ENCODE data around the gene SMARCA5. TPM values are rescaled to one million over a fixed set of nuclear protein-coding genes. Genes with fewer than 3 reads are reported as not detected.

The SMARCA5 gene
- total and polyA plus RNA-seq, 3 experiments from 2014 or later = 36.3 to 64.5 (median 63.4) TPM

DNA sequence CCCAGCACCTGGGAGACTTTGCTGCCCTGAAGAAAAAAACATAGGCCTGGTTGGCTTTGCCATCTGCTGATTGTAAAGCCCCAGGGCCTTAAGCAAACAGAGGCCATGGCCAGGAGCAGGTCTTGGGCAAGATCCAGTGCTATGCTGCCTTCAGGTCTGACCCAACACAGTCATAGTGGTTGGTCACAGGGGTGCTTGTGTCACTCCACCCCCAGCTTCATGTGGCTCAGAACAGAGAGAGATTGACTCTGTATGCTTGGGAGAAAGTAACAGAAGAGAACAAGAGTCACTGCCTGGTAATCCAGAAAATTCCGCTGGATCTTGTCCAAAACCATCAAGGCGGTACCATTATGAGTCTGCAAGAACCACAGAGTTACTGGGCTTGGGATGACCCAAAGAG, 24.4 kb upstream of the SMARCA5 start:
- Mint-ChIP-seq H3K4me1 (no peaks in the 10 kb centered on the region), H3K9me3 (no peaks in the 10 kb centered on the region), H3K27ac (no peak overlapping the region), H3K36me3 (no peaks in the 10 kb centered on the region), H3K27me3 (peaks cover 10 to 26% of the 10 kb centered on the region in 2 donors), H3K4me3 (no peak overlapping the region)
- no peak for DNase-seq
- H3K36me3 ChIP-seq (ENCODE audit: insufficient read depth, low read length) = no peaks in the 10 kb centered on the region
- ChIA-PET CTCF (no interaction called here), POLR2A (no interaction called here)
- no peaks in the 10 kb centered on the region for H3K9me3 ChIP-seq (ENCODE audit: low read length)
- H3K4me1 ChIP-seq (ENCODE audit: insufficient read depth, low read length) = no peaks in the 10 kb centered on the region
- no peaks in the 10 kb centered on the region for H3K27me3 ChIP-seq (ENCODE audit: insufficient read depth, low read length, poor library complexity, severe bottlenecking)
- H3K4me3 ChIP-seq (ENCODE audit: low read length) = no peak overlapping the region
- H3K27ac ChIP-seq (ENCODE audit: low read depth, low read length) = no peak overlapping the region

DNA sequence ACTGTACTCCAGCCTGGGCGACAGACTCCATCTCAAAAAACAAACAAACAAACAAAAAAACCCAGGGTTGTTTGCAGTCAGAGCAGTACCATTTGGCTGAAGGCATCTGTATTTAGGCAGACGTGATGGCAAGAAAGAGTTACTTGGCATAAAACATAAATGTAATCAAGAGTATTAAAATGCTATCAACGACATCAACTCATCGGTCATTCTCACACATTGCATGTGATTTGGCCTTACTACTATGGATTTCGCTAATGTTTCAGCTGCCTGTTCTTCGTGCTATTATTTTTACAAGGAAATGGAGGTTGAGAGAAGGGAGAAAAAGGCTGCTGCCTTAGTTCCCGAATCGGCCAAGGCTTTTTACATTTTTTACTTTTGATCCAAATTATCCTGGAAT, 15.5 kb upstream of the SMARCA5 start:
- H3K4me1 ChIP-seq (ENCODE audit: insufficient read depth, low read length) = no peaks in the 10 kb centered on the region
- no peak overlapping the region for H3K4me3 Mint-ChIP-seq
- POLR2A ChIA-PET = no interaction called here
- H3K4me3 ChIP-seq (ENCODE audit: low read length) = no peak overlapping the region
- no peaks in the 10 kb centered on the region for H3K9me3 Mint-ChIP-seq
- DNase-seq = no peak
- H3K27ac Mint-ChIP-seq = no peak overlapping the region
- H3K9me3 ChIP-seq (ENCODE audit: low read length) = no peaks in the 10 kb centered on the region
- H3K27me3 ChIP-seq (ENCODE audit: insufficient read depth, low read length, poor library complexity, severe bottlenecking) = no peaks in the 10 kb centered on the region
- no peaks in the 10 kb centered on the region for H3K36me3 Mint-ChIP-seq
- H3K27me3 Mint-ChIP-seq = no peaks in the 10 kb centered on the region
- no peaks in the 10 kb centered on the region for H3K4me1 Mint-ChIP-seq
- no peak overlapping the region for H3K27ac ChIP-seq (ENCODE audit: low read depth, low read length)
- no peaks in the 10 kb centered on the region for H3K36me3 ChIP-seq (ENCODE audit: insufficient read depth, low read length)
- CTCF ChIA-PET = no interaction called here

DNA sequence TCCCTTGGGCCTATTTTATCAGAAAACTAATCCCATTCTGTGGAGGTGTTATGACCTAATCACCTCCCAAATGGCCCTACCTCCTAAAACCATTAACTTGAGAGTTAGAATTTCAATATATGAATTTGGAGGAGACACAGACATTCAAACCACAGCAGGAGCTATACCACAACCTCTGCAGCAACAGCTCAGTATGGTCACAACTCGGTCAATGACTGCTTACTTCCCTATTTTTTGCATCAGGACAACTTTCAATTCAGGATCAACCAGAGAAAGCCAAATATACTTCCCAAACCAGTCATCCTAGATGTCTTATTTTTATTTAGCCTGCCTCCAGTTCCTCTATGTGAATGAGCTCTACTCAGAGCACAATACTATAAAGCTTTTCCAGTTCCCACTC, 11.3 kb upstream of the SMARCA5 start:
- Mint-ChIP-seq H3K4me1 (no peaks in the 10 kb centered on the region), H3K36me3 (no peaks in the 10 kb centered on the region), H3K4me3 (no peak overlapping the region), H3K27ac (no peak overlapping the region), H3K27me3 (peaks cover 0 to 2% of the 10 kb centered on the region in 2 donors), H3K9me3 (no peaks in the 10 kb centered on the region)
- Histone ChIP-seq H3K27ac (ENCODE audit: low read depth, low read length) (no peak overlapping the region), H3K36me3 (ENCODE audit: insufficient read depth, low read length) (no peaks in the 10 kb centered on the region), H3K4me1 (ENCODE audit: insufficient read depth, low read length) (no peaks in the 10 kb centered on the region), H3K27me3 (ENCODE audit: insufficient read depth, low read length, poor library complexity, severe bottlenecking) (no peaks in the 10 kb centered on the region), H3K9me3 (ENCODE audit: low read length) (no peaks in the 10 kb centered on the region), H3K4me3 (ENCODE audit: low read length) (no peak overlapping the region)
- ChIA-PET POLR2A (no interaction called here), CTCF (interaction anchor here (1.4 kb wide), 1 partner anchor 17 kb away, joined by 3 read pairs; no protein-coding TSS in a partner anchor)
- no peak for DNase-seq

DNA sequence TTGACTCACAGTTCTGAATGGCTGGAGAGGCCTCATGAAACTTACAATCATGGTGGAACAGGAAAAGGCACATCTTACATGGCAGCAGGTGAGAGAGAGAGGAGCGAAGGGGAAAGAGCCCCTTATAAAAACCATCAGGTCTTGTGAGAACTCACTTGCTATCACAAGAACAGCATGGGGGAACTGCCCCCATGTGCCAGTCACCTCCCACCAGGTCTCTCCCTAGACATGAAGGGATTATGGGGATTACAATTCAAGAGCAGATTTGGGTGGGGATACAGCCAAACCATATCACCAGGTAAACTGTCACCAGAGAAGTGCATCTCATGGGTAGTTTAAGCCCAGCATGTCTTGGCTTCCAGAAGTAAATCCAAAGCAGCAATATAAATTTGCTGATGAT, 7.5 kb upstream of the SMARCA5 start:
- Mint-ChIP-seq H3K4me1 (peaks cover 0 to 3% (median 0%) of the 10 kb centered on the region in 3 donors), H3K36me3 (no peaks in the 10 kb centered on the region), H3K4me3 (no peak overlapping the region), H3K27ac (peak overlapping the region in 1 of 8 donors; percentile 71), H3K27me3 (peaks cover 0 to 2% of the 10 kb centered on the region in 2 donors), H3K9me3 (no peaks in the 10 kb centered on the region)
- Histone ChIP-seq H3K4me3 (ENCODE audit: low read length) (no peak overlapping the region), H3K9me3 (ENCODE audit: low read length) (no peaks in the 10 kb centered on the region), H3K27ac (ENCODE audit: low read depth, low read length) (no peak overlapping the region), H3K27me3 (ENCODE audit: insufficient read depth, low read length, poor library complexity, severe bottlenecking) (no peaks in the 10 kb centered on the region), H3K36me3 (ENCODE audit: insufficient read depth, low read length) (no peaks in the 10 kb centered on the region), H3K4me1 (ENCODE audit: insufficient read depth, low read length) (no peaks in the 10 kb centered on the region)
- CTCF ChIA-PET = no interaction called here
- POLR2A ChIA-PET = no interaction called here
- no peak for DNase-seq

DNA sequence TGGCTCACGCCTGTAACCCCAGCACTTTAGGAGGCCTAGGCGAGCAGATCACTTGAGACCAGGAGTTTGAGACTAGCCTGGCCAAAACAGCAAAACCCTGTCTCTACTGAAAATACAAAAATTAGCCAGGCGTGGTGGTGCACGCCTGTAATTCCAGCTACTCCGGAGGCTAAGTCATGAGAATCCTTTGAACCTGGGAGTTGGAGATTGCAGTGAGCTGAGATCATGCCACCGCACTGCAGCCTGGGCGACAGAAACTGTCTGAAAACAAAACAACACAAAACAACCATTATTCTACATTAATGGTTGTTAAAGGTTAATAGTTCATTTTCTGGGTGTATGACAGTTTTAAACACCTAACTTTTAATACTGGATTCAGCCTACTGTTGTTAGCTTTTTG, 1.6 kb upstream of the SMARCA5 start:
- ChIA-PET POLR2A (interaction anchor here (1.7 kb wide), 1 partner anchor 1586 kb away, joined by 6 read pairs; the partner anchor contains the start of genes ABCE1 and ANAPC10), CTCF (no interaction called here)
- H3K36me3 Mint-ChIP-seq = peaks cover 0 to 32% (median 0%) of the 10 kb centered on the region in 3 donors
- DNase-seq = no peak
- H3K27me3 Mint-ChIP-seq = peaks cover 0 to 3% of the 10 kb centered on the region in 2 donors
- peak overlapping the region in 2 of 7 donors; percentile 99 to 100 for H3K4me3 Mint-ChIP-seq
- H3K27ac Mint-ChIP-seq = peak overlapping the region in 1 of 8 donors; percentile 100
- Histone ChIP-seq H3K4me1 (ENCODE audit: insufficient read depth, low read length) (peaks cover 27% of the 10 kb centered on the region), H3K9me3 (ENCODE audit: low read length) (no peaks in the 10 kb centered on the region), H3K4me3 (ENCODE audit: low read length) (no peak overlapping the region), H3K27ac (ENCODE audit: low read depth, low read length) (no peak overlapping the region), H3K27me3 (ENCODE audit: insufficient read depth, low read length, poor library complexity, severe bottlenecking) (no peaks in the 10 kb centered on the region), H3K36me3 (ENCODE audit: insufficient read depth, low read length) (no peaks in the 10 kb centered on the region)
- no peaks in the 10 kb centered on the region for H3K9me3 Mint-ChIP-seq
- H3K4me1 Mint-ChIP-seq = peaks cover 28 to 32% (median 28%) of the 10 kb centered on the region in 3 donors

DNA sequence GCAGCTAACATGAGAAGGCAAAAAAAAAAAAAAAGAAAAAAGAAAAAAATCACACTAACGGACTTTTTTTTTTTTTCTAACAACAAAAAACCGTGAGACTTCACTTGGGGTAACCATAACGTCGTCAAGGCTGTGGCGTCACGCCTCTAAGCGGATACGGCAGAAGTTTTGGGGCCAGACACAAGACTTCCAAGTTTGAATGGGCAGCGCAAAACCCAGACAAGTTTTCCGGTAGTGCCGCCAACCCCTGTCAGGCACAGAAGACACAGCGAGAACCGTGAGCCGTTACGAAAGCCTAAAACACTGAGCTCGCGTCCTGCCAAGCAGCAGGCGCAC, 556 bp upstream of the SMARCA5 start:
- H3K4me3 ChIP-seq (ENCODE audit: low read length) = peak overlapping the region; percentile 91
- H3K27me3 ChIP-seq (ENCODE audit: insufficient read depth, low read length, poor library complexity, severe bottlenecking) = no peaks in the 10 kb centered on the region
- Mint-ChIP-seq H3K4me3 (peak overlapping the region; percentile 99 to 100 (median 99)), H3K4me1 (peaks cover 38 to 42% (median 38%) of the 10 kb centered on the region in 3 donors), H3K36me3 (peaks cover 0 to 42% (median 5%) of the 10 kb centered on the region in 3 donors), H3K9me3 (no peaks in the 10 kb centered on the region), H3K27me3 (peaks cover 0 to 3% of the 10 kb centered on the region in 2 donors), H3K27ac (peak overlapping the region; percentile 100)
- POLR2A ChIA-PET = interaction anchor here (0.6 to 2.3 kb wide), 3 partner anchors 16 to 1585 kb away, joined by 5 to 11 read pairs (median 6); partner anchors contain the start of genes ABCE1 and ANAPC10
- CTCF ChIA-PET = interaction anchor here (1.0 kb wide), 1 partner anchor 18 kb away, joined by 3 read pairs; no protein-coding TSS in a partner anchor
- H3K27ac ChIP-seq (ENCODE audit: low read depth, low read length) = peak overlapping the region; percentile 98
- H3K36me3 ChIP-seq (ENCODE audit: insufficient read depth, low read length) = no peaks in the 10 kb centered on the region
- peaks cover 36% of the 10 kb centered on the region for H3K4me1 ChIP-seq (ENCODE audit: insufficient read depth, low read length)
- peak in 1 of 5 donors; percentile 82 for DNase-seq
- no peaks in the 10 kb centered on the region for H3K9me3 ChIP-seq (ENCODE audit: low read length)

DNA sequence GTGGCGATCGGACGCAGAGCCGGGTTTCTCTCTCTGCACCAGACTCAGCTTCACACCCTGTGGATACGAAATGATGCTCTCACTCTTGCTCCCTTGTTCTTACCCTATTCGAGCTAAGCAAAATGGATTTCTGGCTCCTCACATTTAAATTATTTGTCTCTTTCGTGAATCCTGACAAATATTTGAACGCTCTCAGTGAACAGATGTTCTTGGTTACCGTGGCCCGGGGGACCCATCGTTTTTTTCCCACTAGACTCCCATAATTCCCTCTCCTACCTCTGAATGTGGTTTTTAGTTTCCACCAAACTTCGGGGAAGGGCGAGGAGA, 630 bp downstream of the SMARCA5 start:
- H3K4me1 Mint-ChIP-seq = peaks cover 45 to 54% (median 50%) of the 10 kb centered on the region in 3 donors
- H3K27me3 Mint-ChIP-seq = peaks cover 0 to 3% of the 10 kb centered on the region in 2 donors
- H3K4me3 ChIP-seq (ENCODE audit: low read length) = peak overlapping the region; percentile 91
- H3K36me3 ChIP-seq (ENCODE audit: insufficient read depth, low read length) = no peaks in the 10 kb centered on the region
- peak overlapping the region; percentile 100 for H3K27ac Mint-ChIP-seq
- ChIA-PET CTCF (interaction anchor here (1.0 to 1.4 kb wide), 2 partner anchors 17 to 45 kb away, joined by 3 to 7 read pairs; no protein-coding TSS in a partner anchor), POLR2A (interaction anchor here (0.6 to 2.3 kb wide), 2 partner anchors 22 to 45 kb away, joined by 3 to 11 read pairs; no protein-coding TSS in a partner anchor)
- peak overlapping the region; percentile 99 to 100 (median 99) for H3K4me3 Mint-ChIP-seq
- no peaks in the 10 kb centered on the region for H3K9me3 Mint-ChIP-seq
- DNase-seq = no peak
- H3K27me3 ChIP-seq (ENCODE audit: insufficient read depth, low read length, poor library complexity, severe bottlenecking) = no peaks in the 10 kb centered on the region
- peaks cover 41% of the 10 kb centered on the region for H3K4me1 ChIP-seq (ENCODE audit: insufficient read depth, low read length)
- no peaks in the 10 kb centered on the region for H3K9me3 ChIP-seq (ENCODE audit: low read length)
- H3K36me3 Mint-ChIP-seq = peaks cover 0 to 52% (median 6%) of the 10 kb centered on the region in 3 donors
- H3K27ac ChIP-seq (ENCODE audit: low read depth, low read length) = peak overlapping the region; percentile 98

DNA sequence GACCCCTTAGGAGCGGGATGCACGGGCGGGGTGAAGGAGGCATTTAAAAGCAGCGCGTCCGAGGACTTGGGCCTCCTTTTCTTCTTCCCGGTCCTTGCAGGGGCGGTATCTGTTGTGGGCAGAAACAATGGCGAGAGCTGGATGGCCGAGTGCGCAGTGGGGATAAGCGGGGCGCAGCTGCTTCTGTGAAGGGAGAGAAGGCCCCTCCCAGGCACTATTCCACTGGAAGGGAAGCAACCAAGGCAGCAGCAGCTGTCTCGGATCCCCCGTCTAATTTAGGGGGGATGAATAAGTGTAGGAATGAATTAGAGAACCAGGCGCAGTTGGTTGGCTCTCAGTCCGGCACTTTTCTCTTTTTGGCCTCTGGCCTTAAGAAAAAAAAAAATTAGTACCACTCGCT, 995 bp downstream of the SMARCA5 start:
- peaks cover 0 to 3% of the 10 kb centered on the region in 2 donors for H3K27me3 Mint-ChIP-seq
- Histone ChIP-seq H3K4me1 (ENCODE audit: insufficient read depth, low read length) (peaks cover 43% of the 10 kb centered on the region), H3K27me3 (ENCODE audit: insufficient read depth, low read length, poor library complexity, severe bottlenecking) (no peaks in the 10 kb centered on the region), H3K9me3 (ENCODE audit: low read length) (no peaks in the 10 kb centered on the region), H3K36me3 (ENCODE audit: insufficient read depth, low read length) (no peaks in the 10 kb centered on the region), H3K4me3 (ENCODE audit: low read length) (peak overlapping the region; percentile 91), H3K27ac (ENCODE audit: low read depth, low read length) (peak overlapping the region; percentile 98)
- POLR2A ChIA-PET = interaction anchor here (0.6 to 2.3 kb wide), 2 partner anchors 23 to 45 kb away, joined by 3 to 11 read pairs; no protein-coding TSS in a partner anchor
- H3K4me3 Mint-ChIP-seq = peak overlapping the region; percentile 99 to 100 (median 99)
- peak in 4 of 5 donors; percentile 3 to 51 (median 6) for DNase-seq
- H3K4me1 Mint-ChIP-seq = peaks cover 49 to 58% (median 54%) of the 10 kb centered on the region in 3 donors
- H3K36me3 Mint-ChIP-seq = peaks cover 3 to 55% (median 8%) of the 10 kb centered on the region in 3 donors
- no peaks in the 10 kb centered on the region for H3K9me3 Mint-ChIP-seq
- CTCF ChIA-PET = interaction anchor here (1.4 kb wide), 1 partner anchor 45 kb away, joined by 7 read pairs; no protein-coding TSS in a partner anchor
- H3K27ac Mint-ChIP-seq = peak overlapping the region; percentile 100
